ENCODE measurements around the gene MGRN1. TPM values are rescaled to one million over a fixed set of nuclear protein-coding genes. Genes with fewer than 3 reads are reported as not detected.

MGRN1 gene
- total and polyA plus RNA-seq, 12 donors = 19.2 to 73.5 (median 40.8) TPM

- H3K27ac ChIP-seq = peak overlapping the region in 5 of 10 donors; percentile 13 to 83 (median 37)
- no peak for TF ChIP-seq CTCF (IDR thresholded peaks at IDR 0.05)
- 65 to 73% methylated on average over 25 of the region's 25 CpGs for WGBS, 2 donors
- DNase-seq (peak in 1 of 2 donors; percentile 61), ATAC-seq (peak in 7 of 8 donors; percentile 12 to 66 (median 29))
- H3K27me3 ChIP-seq = no peaks in the 10 kb centered on the region
- H3K36me3 ChIP-seq = peaks cover 0 to 77% (median 24%) of the 10 kb centered on the region in 9 donors
- intact Hi-C loops (cut with DNase I) = no loop called here
- no peaks in the 10 kb centered on the region for H3K9me3 ChIP-seq
- H3K4me3 ChIP-seq = no peak overlapping the region
- peaks cover 6 to 52% (median 24%) of the 10 kb centered on the region in 9 donors for H3K4me1 ChIP-seq
Observed at GRCh38 chr16:4663777-4664465, 39.3 kb downstream of the MGRN1 start.

- no peaks in the 10 kb centered on the region for H3K27me3 ChIP-seq
- H3K27ac ChIP-seq = peak overlapping the region in 5 of 10 donors; percentile 1 to 83 (median 37)
- peak overlapping the region in 1 of 10 donors; percentile 5 for H3K4me3 ChIP-seq
- no peak for TF ChIP-seq CTCF (IDR thresholded peaks at IDR 0.05)
- ATAC-seq (peak; percentile 21 to 61 (median 37)), DNase-seq (peak in 1 of 2 donors; percentile 42)
- H3K9me3 ChIP-seq = no peaks in the 10 kb centered on the region
- 65% methylated on average over 25 to 26 of the region's 26 CpGs for WGBS, 2 donors
- H3K4me1 ChIP-seq = peaks cover 6 to 46% (median 21%) of the 10 kb centered on the region in 9 donors
- intact Hi-C loops (cut with DNase I) = no loop called here
- peaks cover 0 to 77% (median 32%) of the 10 kb centered on the region in 9 donors for H3K36me3 ChIP-seq
Observed at GRCh38 chr16:4664538-4665418, 40.2 kb downstream of the MGRN1 start.

GRCh38 chr16:4666537-4667202 is 42.0 kb downstream of the MGRN1 start:
- H3K36me3 ChIP-seq = peaks cover 0 to 91% (median 36%) of the 10 kb centered on the region in 9 donors
- WGBS, 2 donors = 91% methylated on average over 20 of the region's 20 CpGs
- peaks cover 0 to 34% (median 11%) of the 10 kb centered on the region in 9 donors for H3K4me1 ChIP-seq
- no peak overlapping the region for H3K4me3 ChIP-seq
- no peaks in the 10 kb centered on the region for H3K27me3 ChIP-seq
- no peak for TF ChIP-seq CTCF (IDR thresholded peaks at IDR 0.05)
- ATAC-seq = no peak
- intact Hi-C loops (cut with DNase I) = no loop called here
- no peak overlapping the region for H3K27ac ChIP-seq
- H3K9me3 ChIP-seq = no peaks in the 10 kb centered on the region
- DNase-seq = no peak
